Measurements from ENCODE around the gene BHMT. TPM values are rescaled to one million over a fixed set of nuclear protein-coding genes. Genes with fewer than 3 reads are reported as not detected.

BHMT gene
- total RNA-seq, 1 donor from 2014 or later = not detected

GRCh38 chr5:79135790-79136553 lies 24.4 kb downstream of the BHMT start:
- TF ChIP-seq CTCF (IDR thresholded peaks at IDR 0.05) = no peak
- no peak for TF ChIP-seq POLR2A (IDR thresholded peaks at IDR 0.05)
- no peak for TF ChIP-seq POLR2AphosphoS5 (IDR thresholded peaks at IDR 0.05; ENCODE audit: insufficient read depth in 1 of 2, low read depth in 1 of 2)
- no peaks in the 10 kb centered on the region for H3K9me3 ChIP-seq
- no peaks in the 10 kb centered on the region for H3K27me3 ChIP-seq
- H3K4me3 ChIP-seq = no peak overlapping the region
- no peak for DNase-seq (ENCODE audit: extremely low spot score in 2 of 2)
- intact Hi-C loops (cut with DNase I) = no loop called here
- peaks cover 10% of the 10 kb centered on the region for H3K4me1 ChIP-seq
- H3K27ac ChIP-seq = no peak overlapping the region
- no peaks in the 10 kb centered on the region for H3K36me3 ChIP-seq

- TF ChIP-seq POLR2A (IDR thresholded peaks at IDR 0.05) (no peak), CTCF (IDR thresholded peaks at IDR 0.05) (no peak), POLR2AphosphoS5 (IDR thresholded peaks at IDR 0.05; ENCODE audit: insufficient read depth in 1 of 2, low read depth in 1 of 2) (no peak)
- Histone ChIP-seq H3K4me1 (peaks cover 10% of the 10 kb centered on the region), H3K36me3 (no peaks in the 10 kb centered on the region), H3K9me3 (no peaks in the 10 kb centered on the region), H3K4me3 (no peak overlapping the region), H3K27ac (no peak overlapping the region), H3K27me3 (no peaks in the 10 kb centered on the region)
- DNase-seq (ENCODE audit: extremely low spot score in 2 of 2) = no peak
- intact Hi-C loops (cut with DNase I) = no loop called here
Observed at GRCh38 chr5:79136618-79137017, 25.0 kb downstream of the BHMT start.

- H3K27me3 ChIP-seq = no peaks in the 10 kb centered on the region
- DNase-seq (ENCODE audit: extremely low spot score in 2 of 2) = no peak
- intact Hi-C loops (cut with DNase I) = no loop called here
- no peaks in the 10 kb centered on the region for H3K36me3 ChIP-seq
- H3K27ac ChIP-seq = no peak overlapping the region
- H3K4me1 ChIP-seq = no peaks in the 10 kb centered on the region
- TF ChIP-seq POLR2AphosphoS5 (IDR thresholded peaks at IDR 0.05; ENCODE audit: insufficient read depth in 1 of 2, low read depth in 1 of 2) = no peak
- no peak for TF ChIP-seq CTCF (IDR thresholded peaks at IDR 0.05)
- H3K4me3 ChIP-seq = no peak overlapping the region
- no peaks in the 10 kb centered on the region for H3K9me3 ChIP-seq
Observed at GRCh38 chr5:79140553-79140952, 28.9 kb downstream of the BHMT start.

- TF ChIP-seq POLR2A (IDR thresholded peaks at IDR 0.05) = no peak
- TF ChIP-seq POLR2AphosphoS5 (IDR thresholded peaks at IDR 0.05; ENCODE audit: insufficient read depth in 1 of 2, low read depth in 1 of 2) = no peak
- TF ChIP-seq CTCF (IDR thresholded peaks at IDR 0.05) = no peak
- no peaks in the 10 kb centered on the region for H3K36me3 ChIP-seq
- no peaks in the 10 kb centered on the region for H3K27me3 ChIP-seq
- H3K9me3 ChIP-seq = no peaks in the 10 kb centered on the region
- H3K4me3 ChIP-seq = no peak overlapping the region
- intact Hi-C loops (cut with DNase I) = no loop called here
- no peak for DNase-seq (ENCODE audit: extremely low spot score in 2 of 2)
- H3K27ac ChIP-seq = no peak overlapping the region
- H3K4me1 ChIP-seq = no peaks in the 10 kb centered on the region
Observed at GRCh38 chr5:79143684-79144379, 32.2 kb downstream of the BHMT start.

GRCh38 chr5:79147076-79147475 lies 35.5 kb downstream of the BHMT start:
- no peak for TF ChIP-seq POLR2AphosphoS5 (IDR thresholded peaks at IDR 0.05; ENCODE audit: insufficient read depth in 1 of 2, low read depth in 1 of 2)
- H3K36me3 ChIP-seq = no peaks in the 10 kb centered on the region
- no peaks in the 10 kb centered on the region for H3K9me3 ChIP-seq
- no peaks in the 10 kb centered on the region for H3K4me1 ChIP-seq
- no peak overlapping the region for H3K4me3 ChIP-seq
- DNase-seq (ENCODE audit: extremely low spot score in 2 of 2) = no peak
- H3K27me3 ChIP-seq = no peaks in the 10 kb centered on the region
- intact Hi-C loops (cut with DNase I) = no loop called here
- H3K27ac ChIP-seq = no peak overlapping the region
